ENCODE data around the gene MYNN. TPM values are rescaled to one million over a fixed set of nuclear protein-coding genes. Genes with fewer than 3 reads are reported as not detected.

The MYNN gene
- total and polyA plus RNA-seq, 9 of the 15 experiments (the other 6 are each of a cell fraction or from before 2014, with no cell fraction given): 10.4 to 35.7 (median 21.3) TPM

DNA sequence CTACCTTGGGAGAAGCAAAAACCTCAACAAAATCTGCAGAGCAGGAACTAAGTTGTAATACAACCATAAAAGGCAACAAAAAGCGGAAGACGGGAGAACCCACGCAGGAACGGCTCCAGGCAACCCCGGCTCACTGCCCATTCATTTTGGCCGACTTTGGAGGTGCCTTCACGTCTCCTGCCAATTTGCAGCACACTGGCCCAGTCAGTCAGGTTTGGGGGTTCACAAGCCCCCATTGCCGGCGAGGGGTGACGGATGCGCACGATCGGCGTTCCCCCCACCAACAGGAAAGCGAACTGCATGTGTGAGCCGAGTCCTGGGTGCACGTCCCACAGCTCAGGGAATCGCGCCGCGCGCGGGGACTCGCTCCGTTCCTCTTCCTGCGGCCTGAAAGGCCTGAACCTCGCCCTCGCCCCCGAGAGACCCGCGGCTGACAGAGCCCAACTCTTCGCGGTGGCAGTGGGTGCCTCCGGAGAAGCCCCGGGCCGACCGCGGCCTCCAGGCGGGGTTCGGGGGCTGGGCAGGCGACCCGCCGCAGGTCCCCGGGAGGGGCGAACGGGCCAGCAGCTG is 8.8 kb upstream of the MYNN start (continued):
- 0 out of 2 replicates have a peak, but pooled peaks have one; percentile 3 for TF ChIP-seq MYC (IDR thresholded peaks at IDR 0.05; ENCODE audit: low read depth, low read length)
- no peak for TF ChIP-seq MYC (CRISPR knock-in tag; IDR thresholded peaks at IDR 0.05; ENCODE audit: borderline replicate concordance, low read depth)
- peak; percentile 100 for TF ChIP-seq RBFOX2 (IDR thresholded peaks at IDR 0.05; ENCODE audit: low read depth, low read length)
- no peak for TF ChIP-seq PKNOX1 (IDR thresholded peaks at IDR 0.05)
- 0 out of 2 replicates have a peak, but pooled peaks have one; percentile 20 for TF ChIP-seq CTBP1 (IDR thresholded peaks at IDR 0.05; ENCODE audit: borderline replicate concordance)
- TF ChIP-seq ZNF589 (CRISPR knock-in tag; IDR thresholded peaks at IDR 0.05; ENCODE audit: low read depth): no peak
- no peak for TF ChIP-seq ARID2 (IDR thresholded peaks at IDR 0.05)
- peak; percentile 85 for TF ChIP-seq PCBP1 (IDR thresholded peaks at IDR 0.05; ENCODE audit: low read depth, low read length, poor library complexity, severe bottlenecking)
- no peak for TF ChIP-seq POLR3A (IDR thresholded peaks at IDR 0.05; ENCODE audit: borderline replicate concordance, extremely low read depth, insufficient read depth, insufficient read length)
- TF ChIP-seq NR0B1 (IDR thresholded peaks at IDR 0.05; ENCODE audit: partially characterized antibody): no peak
- TF ChIP-seq, protein P1, sequence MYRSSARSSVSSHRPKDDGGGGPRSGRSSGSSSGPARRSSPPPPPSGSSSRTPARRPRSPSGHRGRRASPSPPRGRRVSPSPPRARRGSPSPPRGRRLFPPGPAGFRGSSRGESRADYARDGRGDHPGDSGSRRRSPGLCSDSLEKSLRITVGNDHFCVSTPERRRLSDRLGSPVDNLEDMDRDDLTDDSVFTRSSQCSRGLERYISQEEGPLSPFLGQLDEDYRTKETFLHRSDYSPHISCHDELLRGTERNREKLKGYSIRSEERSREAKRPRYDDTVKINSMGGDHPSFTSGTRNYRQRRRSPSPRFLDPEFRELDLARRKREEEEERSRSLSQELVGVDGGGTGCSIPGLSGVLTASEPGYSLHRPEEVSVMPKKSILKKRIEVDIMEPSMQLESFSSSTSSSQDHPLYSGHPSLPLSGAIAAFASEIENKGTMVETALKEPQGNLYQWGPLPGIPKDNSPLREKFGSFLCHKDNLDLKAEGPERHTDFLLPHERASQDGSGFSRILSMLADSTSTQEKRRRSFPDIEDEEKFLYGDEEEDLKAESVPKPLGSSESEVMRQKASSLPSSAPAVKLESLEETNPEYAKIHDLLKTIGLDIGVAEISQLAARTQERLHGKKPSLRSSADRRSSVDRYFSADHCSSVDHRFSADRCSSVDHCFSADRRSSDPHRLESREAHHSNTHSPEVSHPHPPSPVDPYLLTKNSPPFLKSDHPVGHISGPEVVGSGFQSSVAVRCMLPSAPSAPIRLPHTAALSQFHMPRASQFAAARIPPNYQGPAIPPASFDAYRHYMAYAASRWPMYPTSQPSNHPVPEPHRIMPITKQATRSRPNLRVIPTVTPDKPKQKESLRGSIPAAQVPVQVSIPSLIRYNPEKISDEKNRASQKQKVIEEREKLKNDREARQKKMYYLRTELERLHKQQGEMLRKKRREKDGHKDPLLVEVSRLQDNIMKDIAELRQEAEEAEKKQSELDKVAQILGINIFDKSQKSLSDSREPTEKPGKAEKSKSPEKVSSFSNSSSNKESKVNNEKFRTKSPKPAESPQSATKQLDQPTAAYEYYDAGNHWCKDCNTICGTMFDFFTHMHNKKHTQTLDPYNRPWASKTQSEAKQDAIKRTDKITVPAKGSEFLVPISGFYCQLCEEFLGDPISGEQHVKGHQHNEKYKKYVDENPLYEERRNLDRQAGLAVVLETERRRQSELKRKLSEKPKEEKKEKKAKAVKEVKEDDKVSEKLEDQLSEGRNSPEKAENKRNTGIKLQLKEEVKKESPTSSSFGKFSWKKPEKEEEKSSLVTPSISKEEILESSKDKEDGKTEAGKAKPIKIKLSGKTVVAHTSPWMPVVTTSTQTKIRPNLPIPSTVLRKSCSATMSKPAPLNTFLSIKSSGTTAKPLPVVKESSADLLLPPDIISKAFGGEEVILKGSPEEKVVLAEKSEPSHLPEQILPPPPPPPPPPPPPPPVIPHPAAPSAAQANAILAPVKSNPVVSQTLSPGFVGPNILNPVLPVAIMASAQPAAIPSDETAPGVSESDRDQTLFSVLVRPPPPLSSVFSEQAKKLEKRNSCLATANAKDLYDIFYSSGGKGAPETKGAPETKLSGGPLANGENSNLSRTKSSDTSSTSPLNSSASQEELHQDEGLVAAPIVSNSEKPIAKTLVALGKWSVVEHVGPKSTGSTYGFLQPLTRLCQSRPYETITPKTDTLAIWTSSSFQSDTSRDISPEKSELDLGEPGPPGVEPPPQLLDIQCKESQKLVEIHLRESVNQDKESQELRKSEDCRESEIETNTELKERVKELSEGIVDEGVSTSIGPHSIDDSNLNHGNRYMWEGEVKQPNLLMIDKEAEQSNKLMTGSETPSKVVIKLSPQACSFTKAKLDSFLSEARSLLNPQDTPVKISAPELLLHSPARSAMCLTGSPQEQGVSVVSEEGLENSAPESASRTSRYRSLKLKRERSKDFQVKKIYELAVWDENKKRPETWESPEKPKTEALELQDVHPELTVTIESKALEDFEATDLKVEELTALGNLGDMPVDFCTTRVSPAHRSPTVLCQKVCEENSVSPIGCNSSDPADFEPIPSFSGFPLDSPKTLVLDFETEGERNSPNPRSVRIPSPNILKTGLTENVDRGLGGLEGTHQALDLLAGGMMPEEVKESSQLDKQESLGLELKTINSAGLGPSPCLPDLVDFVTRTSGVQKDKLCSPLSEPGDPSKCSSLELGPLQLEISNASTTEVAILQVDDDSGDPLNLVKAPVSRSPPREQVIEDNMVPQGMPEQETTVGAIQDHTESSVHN (IDR thresholded peaks at IDR 0.05; ENCODE audit: borderline replicate concordance in 1 of 2, low read depth in 1 of 2): no peak
- TF ChIP-seq SRSF3 (IDR thresholded peaks at IDR 0.05; ENCODE audit: insufficient read depth, low read length): 0 out of 2 replicates have a peak, but pooled peaks have one; percentile 49
- peak; percentile 88 for TF ChIP-seq PRPF4 (IDR thresholded peaks at IDR 0.05; ENCODE audit: insufficient read depth, low read depth, low read length, poor library complexity, severe bottlenecking)
- no peak for TF ChIP-seq HMG20B (CRISPR knock-in tag; IDR thresholded peaks at IDR 0.05)
- no peak for TF ChIP-seq BCL6 (CRISPR knock-in tag; IDR thresholded peaks at IDR 0.05)
- TF ChIP-seq HNRNPUL1 (IDR thresholded peaks at IDR 0.05; ENCODE audit: low read length): no peak
- no peak for TF ChIP-seq BCOR (IDR thresholded peaks at IDR 0.05)
- peak; percentile 53; the same call in 1 of the 2 replicates for TF ChIP-seq ZNF24 (IDR thresholded peaks at IDR 0.05)
- no peak for TF ChIP-seq ZNF23 (CRISPR knock-in tag; IDR thresholded peaks at IDR 0.05)

Measured in K562 (cell line).